SU-DHL-6 (cell line): Measurements from ENCODE around the gene ADH7.

Experiments
- H2AFZ ChIP-seq: fragments of 200-600 bp; sonication (generic); 2 replicates; pipeline ENCODE4 v1.6.1; 2014; ENCODE audit warnings: low read depth, mild to moderate bottlenecking, moderate library complexity, mixed read lengths, antibody characterized with exemption, low read length; ENCODE audit not compliant: severe bottlenecking
- H3F3A ChIP-seq: fragments of 200-600 bp; shearing (Covaris generic); 2 replicates; pipeline ENCODE4 v1.6.0; 2016; ENCODE audit warnings: antibody characterized with exemption, mild to moderate bottlenecking; ENCODE audit not compliant: insufficient read depth
- H3K27ac ChIP-seq: fragments of 200-600 bp; sonication (generic); 2 replicates; pipeline ENCODE4 v1.5.1; 2016; ENCODE audit warnings: low read depth, mild to moderate bottlenecking, low read length, moderate library complexity, mixed read lengths
- H3K27me3 ChIP-seq: fragments of 200-600 bp; sonication (generic), shearing (Covaris generic); 2 replicates; pipeline ENCODE4 v1.6.0; 2014; ENCODE audit warnings: mild to moderate bottlenecking, low read length
- H3K36me3 ChIP-seq: fragments of 200-600 bp; sonication (generic); 2 replicates; pipeline ENCODE4 v1.6.1; 2014; ENCODE audit warnings: mild to moderate bottlenecking, low read length, mixed read lengths
- H3K4me2 ChIP-seq: fragments of 300-600, 200-600 bp; shearing (Covaris generic), sonication (generic); 2 replicates; pipeline ENCODE4 v1.6.0; 2014; ENCODE audit warnings: low read length, low read depth, mild to moderate bottlenecking; ENCODE audit not compliant: poor library complexity, severe bottlenecking
- H3K4me3 ChIP-seq: fragments of 200-600 bp; sonication (generic); 2 replicates; pipeline ENCODE4 v1.5.1; 2014; ENCODE audit warnings: antibody characterized with exemption, low read length, mild to moderate bottlenecking, mixed read lengths; ENCODE audit not compliant: insufficient read depth, poor library complexity, severe bottlenecking
- H3K79me2 ChIP-seq: fragments of 200-600 bp; sonication (generic); 2 replicates; pipeline ENCODE4 v1.6.1; 2014; ENCODE audit warnings: mild to moderate bottlenecking, low read length, moderate library complexity; ENCODE audit not compliant: insufficient read depth
- H3K9ac ChIP-seq: fragments of 200-600 bp; sonication (generic); 2 replicates; pipeline ENCODE4 v1.7.0; 2014; ENCODE audit warnings: mild to moderate bottlenecking, low read length
- H3K9me2 ChIP-seq: fragments of 200-600 bp; sonication (generic); replicated peaks from 2 replicates; pipeline ENCODE4 v1.6.1; 2014; ENCODE audit warnings: low read length; ENCODE audit not compliant: insufficient read depth
- H3K9me3 ChIP-seq: fragments of 200-600 bp; sonication (generic); 2 replicates; pipeline ENCODE4 v1.6.1; 2014; ENCODE audit warnings: low read length, mixed read lengths; ENCODE audit not compliant: insufficient read depth
- H4K20me1 ChIP-seq: fragments of 200-600 bp; sonication (generic); 2 replicates; pipeline ENCODE4 v1.6.1; 2014; ENCODE audit warnings: low read depth, mild to moderate bottlenecking, antibody characterized with exemption, low read length, moderate library complexity, mixed read lengths
- EZH2phosphoT487 ChIP-seq: fragments of 200-600 bp; sonication (generic), shearing (Covaris generic); conservative IDR thresholded peaks from 2 replicates; pipeline ENCODE4 v1.6.1; 2018; ENCODE audit warnings: mild to moderate bottlenecking, antibody characterized with exemption, low read length, moderate library complexity, mixed read lengths
- TF ChIP-seq, protein P1 (sequence below): fragments of 200-600 bp; sonication (generic); IDR thresholded peaks from one replicate; pipeline ENCODE4 v1.5.1; 2017; ENCODE audit warnings: antibody characterized with exemption, mild to moderate bottlenecking, low read length, moderate library complexity; ENCODE audit not compliant: insufficient read depth, poor library complexity, severe bottlenecking

The ADH7 gene

DNA sequence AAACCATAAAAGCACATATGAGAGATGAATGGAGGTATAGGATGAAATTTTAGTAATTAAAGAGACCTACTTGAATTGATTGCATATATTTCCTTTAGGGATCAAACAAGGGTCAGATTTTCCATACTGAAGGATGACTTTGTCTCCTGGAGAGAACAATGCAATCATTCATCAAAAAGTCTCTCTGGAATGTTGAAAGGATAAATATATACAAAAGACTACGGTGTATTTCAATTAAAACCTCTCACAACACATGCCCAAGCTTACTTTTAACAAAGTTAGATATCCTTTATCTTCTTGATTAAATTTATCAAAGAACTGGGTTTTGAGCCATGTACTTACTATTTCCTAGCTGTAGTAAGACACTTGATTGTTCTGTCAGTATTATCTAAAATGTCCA lies 36.8 kb upstream of the ADH7 start:
- H3K36me3 ChIP-seq: no peaks in the 10 kb centered on the region
- no peak overlapping the region for H3K4me3 ChIP-seq
- no peak overlapping the region for H2AFZ ChIP-seq
- no peak overlapping the region for H3K4me2 ChIP-seq
- H3F3A ChIP-seq: no peaks in the 10 kb centered on the region
- no peaks in the 10 kb centered on the region for H3K27me3 ChIP-seq
- no peaks in the 10 kb centered on the region for H3K79me2 ChIP-seq
- no peak overlapping the region for H3K9ac ChIP-seq
- H3K9me2 ChIP-seq: no peaks in the 10 kb centered on the region
- TF ChIP-seq, protein P1, sequence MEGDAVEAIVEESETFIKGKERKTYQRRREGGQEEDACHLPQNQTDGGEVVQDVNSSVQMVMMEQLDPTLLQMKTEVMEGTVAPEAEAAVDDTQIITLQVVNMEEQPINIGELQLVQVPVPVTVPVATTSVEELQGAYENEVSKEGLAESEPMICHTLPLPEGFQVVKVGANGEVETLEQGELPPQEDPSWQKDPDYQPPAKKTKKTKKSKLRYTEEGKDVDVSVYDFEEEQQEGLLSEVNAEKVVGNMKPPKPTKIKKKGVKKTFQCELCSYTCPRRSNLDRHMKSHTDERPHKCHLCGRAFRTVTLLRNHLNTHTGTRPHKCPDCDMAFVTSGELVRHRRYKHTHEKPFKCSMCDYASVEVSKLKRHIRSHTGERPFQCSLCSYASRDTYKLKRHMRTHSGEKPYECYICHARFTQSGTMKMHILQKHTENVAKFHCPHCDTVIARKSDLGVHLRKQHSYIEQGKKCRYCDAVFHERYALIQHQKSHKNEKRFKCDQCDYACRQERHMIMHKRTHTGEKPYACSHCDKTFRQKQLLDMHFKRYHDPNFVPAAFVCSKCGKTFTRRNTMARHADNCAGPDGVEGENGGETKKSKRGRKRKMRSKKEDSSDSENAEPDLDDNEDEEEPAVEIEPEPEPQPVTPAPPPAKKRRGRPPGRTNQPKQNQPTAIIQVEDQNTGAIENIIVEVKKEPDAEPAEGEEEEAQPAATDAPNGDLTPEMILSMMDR: no peak
- H3K27ac ChIP-seq: no peak overlapping the region
- no peaks in the 10 kb centered on the region for H3K9me3 ChIP-seq
- H4K20me1 ChIP-seq: no peaks in the 10 kb centered on the region

GRCh38 chr4:99471349-99471748 lies 36.2 kb upstream of the ADH7 start:
- no peak overlapping the region for H3K4me2 ChIP-seq
- no peak overlapping the region for H3K4me3 ChIP-seq
- no peaks in the 10 kb centered on the region for H3F3A ChIP-seq

GRCh38 chr4:99468889-99469288 lies 33.7 kb upstream of the ADH7 start:
- no peak overlapping the region for H3K9ac ChIP-seq
- H4K20me1 ChIP-seq: no peaks in the 10 kb centered on the region
- no peaks in the 10 kb centered on the region for H3K9me3 ChIP-seq
- H3F3A ChIP-seq: no peaks in the 10 kb centered on the region
- H3K79me2 ChIP-seq: no peaks in the 10 kb centered on the region
- H3K4me2 ChIP-seq: no peak overlapping the region
- H3K27ac ChIP-seq: no peak overlapping the region
- H3K4me3 ChIP-seq: no peak overlapping the region
- no peaks in the 10 kb centered on the region for H3K9me2 ChIP-seq
- H3K27me3 ChIP-seq: no peaks in the 10 kb centered on the region
- TF ChIP-seq, protein P1: no peak
- no peak for TF ChIP-seq EZH2phosphoT487
- H3K36me3 ChIP-seq: no peaks in the 10 kb centered on the region
- no peak overlapping the region for H2AFZ ChIP-seq

More at GRCh38 chr4:99471349-99471748, 36.2 kb upstream of the ADH7 start:
- Histone ChIP-seq H3K27ac (no peak overlapping the region), H3K9me3 (no peaks in the 10 kb centered on the region), H4K20me1 (no peaks in the 10 kb centered on the region), H3K79me2 (no peaks in the 10 kb centered on the region), H3K36me3 (no peaks in the 10 kb centered on the region), H3K9ac (no peak overlapping the region), H3K9me2 (no peaks in the 10 kb centered on the region), H3K27me3 (no peaks in the 10 kb centered on the region), H2AFZ (no peak overlapping the region)
- no peak for TF ChIP-seq EZH2phosphoT487

DNA sequence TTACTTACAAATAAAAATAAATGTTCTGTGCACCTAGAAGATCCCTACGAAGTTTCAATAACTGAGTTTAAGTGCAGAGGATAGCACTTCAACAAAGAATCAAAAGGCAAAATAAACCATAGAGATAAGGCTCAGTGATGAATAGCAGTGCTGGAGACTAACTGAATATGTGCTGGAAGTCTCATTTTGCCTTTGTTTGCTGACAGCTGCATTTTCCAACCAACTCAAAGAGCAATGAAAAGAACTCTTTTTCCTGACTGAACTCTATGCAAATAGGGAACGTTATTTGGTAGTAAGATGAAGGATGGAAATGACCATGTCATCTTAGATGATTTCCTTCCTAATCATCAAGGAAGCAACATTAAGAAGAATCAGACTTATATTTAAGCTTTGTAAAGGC lies 32.7 kb upstream of the ADH7 start:
- H3K4me2 ChIP-seq: no peak overlapping the region
- no peaks in the 10 kb centered on the region for H3K9me2 ChIP-seq
- no peak overlapping the region for H2AFZ ChIP-seq
- no peaks in the 10 kb centered on the region for H3K79me2 ChIP-seq
- H3K36me3 ChIP-seq: no peaks in the 10 kb centered on the region
- no peaks in the 10 kb centered on the region for H4K20me1 ChIP-seq
- no peak for TF ChIP-seq EZH2phosphoT487
- TF ChIP-seq, protein P1: no peak
- H3F3A ChIP-seq: no peaks in the 10 kb centered on the region
- no peak overlapping the region for H3K27ac ChIP-seq
- no peak overlapping the region for H3K9ac ChIP-seq
- no peaks in the 10 kb centered on the region for H3K9me3 ChIP-seq
- H3K4me3 ChIP-seq: no peak overlapping the region
- no peaks in the 10 kb centered on the region for H3K27me3 ChIP-seq
